Hematopoietic multipotent progenitor cell treated with erythropoietin and hydrocortisone succinate and interleukin-3 and kit ligand, for 8 days (in vitro differentiated cells): ENCODE measurements around the gene MYPN.
"Not testable (repeated sequence)": the region's sequence is repeated elsewhere in the genome, so short reads cannot be mapped to it uniquely, and the experiment has no call there.

Experiments used
- DNase-seq: peaks from one replicate; pipeline ENCODE4 v3.0.0-alpha.2; 2015

MYPN gene

GRCh38 chr10:68178592-68178991, 69.3 kb downstream of the MYPN start:
- no peak for DNase-seq

GRCh38 chr10:68179016-68179415, 69.7 kb downstream of the MYPN start:
- no peak for DNase-seq

- DNase-seq = no peak
Observed at GRCh38 chr10:68180490-68180889, 71.2 kb downstream of the MYPN start.

GRCh38 chr10:68184546-68184945, 75.3 kb downstream of the MYPN start:
- DNase-seq = no peak

- DNase-seq = no peak
Observed at GRCh38 chr10:68185085-68185484, 75.8 kb downstream of the MYPN start.

- DNase-seq = no peak
Observed at GRCh38 chr10:68188835-68189234, 79.5 kb downstream of the MYPN start.

GRCh38 chr10:68192113-68192512, 82.8 kb downstream of the MYPN start:
- DNase-seq = no peak

GRCh38 chr10:68194290-68194689, 85.0 kb downstream of the MYPN start:
- no peak for DNase-seq

GRCh38 chr10:68195776-68196175, 86.5 kb downstream of the MYPN start:
- DNase-seq = not testable (repeated sequence)

- no peak for DNase-seq
Observed at GRCh38 chr10:68196701-68197100, 87.4 kb downstream of the MYPN start.

GRCh38 chr10:68202960-68203353, 93.7 kb downstream of the MYPN start:
- no peak for DNase-seq

GRCh38 chr10:68208424-68209042, 99.2 kb downstream of the MYPN start:
- peak; percentile 67 for DNase-seq

- DNase-seq = no peak
Observed at GRCh38 chr10:68211669-68212068, 102.4 kb downstream of the MYPN start.

- peak; percentile 49 for DNase-seq
Observed at GRCh38 chr10:68212721-68213352, 103.5 kb downstream of the MYPN start.

- DNase-seq = no peak
Observed at GRCh38 chr10:68218786-68219185, 109.5 kb downstream of the MYPN start.

- DNase-seq = no peak
Observed at GRCh38 chr10:68221196-68221595, 111.9 kb downstream of the MYPN start.

- no peak for DNase-seq
Observed at GRCh38 chr10:68222391-68222790, 113.1 kb downstream of the MYPN start.

- DNase-seq = no peak
Observed at GRCh38 chr10:68223535-68224165, 114.4 kb downstream of the MYPN start.

- no peak for DNase-seq
Observed at GRCh38 chr10:68224810-68225209, 115.5 kb downstream of the MYPN start.

GRCh38 chr10:68230268-68230667, 121.0 kb downstream of the MYPN start:
- no peak for DNase-seq

GRCh38 chr10:68231106-68231816, 122.0 kb downstream of the MYPN start:
- peak; percentile 49 for DNase-seq

GRCh38 chr10:68231817-68232251, 122.5 kb downstream of the MYPN start, which contains the start of gene ATOH7:
TSS of gene ATOH7 (minus strand) at chr10:68232113. CDS start at chr10:68231677, 436 bp downstream.
- no peak for DNase-seq

GRCh38 chr10:68233046-68233445, 123.8 kb downstream of the MYPN start:
- DNase-seq = no peak

GRCh38 chr10:68235111-68235510, 125.8 kb downstream of the MYPN start:
- no peak for DNase-seq
